Glomerular visceral epithelial cell (primary cell): ENCODE results near the gene FOXRED1.
"Not testable (repeated sequence)": the region's sequence is repeated elsewhere in the genome, so short reads cannot be mapped to it uniquely, and the experiment has no call there.

Experiments used
- DNase-seq: peaks from one replicate; pipeline ENCODE4 v3.0.0-alpha.2; 2016; ENCODE audit errors: extremely low spot score

The FOXRED1 gene

DNA sequence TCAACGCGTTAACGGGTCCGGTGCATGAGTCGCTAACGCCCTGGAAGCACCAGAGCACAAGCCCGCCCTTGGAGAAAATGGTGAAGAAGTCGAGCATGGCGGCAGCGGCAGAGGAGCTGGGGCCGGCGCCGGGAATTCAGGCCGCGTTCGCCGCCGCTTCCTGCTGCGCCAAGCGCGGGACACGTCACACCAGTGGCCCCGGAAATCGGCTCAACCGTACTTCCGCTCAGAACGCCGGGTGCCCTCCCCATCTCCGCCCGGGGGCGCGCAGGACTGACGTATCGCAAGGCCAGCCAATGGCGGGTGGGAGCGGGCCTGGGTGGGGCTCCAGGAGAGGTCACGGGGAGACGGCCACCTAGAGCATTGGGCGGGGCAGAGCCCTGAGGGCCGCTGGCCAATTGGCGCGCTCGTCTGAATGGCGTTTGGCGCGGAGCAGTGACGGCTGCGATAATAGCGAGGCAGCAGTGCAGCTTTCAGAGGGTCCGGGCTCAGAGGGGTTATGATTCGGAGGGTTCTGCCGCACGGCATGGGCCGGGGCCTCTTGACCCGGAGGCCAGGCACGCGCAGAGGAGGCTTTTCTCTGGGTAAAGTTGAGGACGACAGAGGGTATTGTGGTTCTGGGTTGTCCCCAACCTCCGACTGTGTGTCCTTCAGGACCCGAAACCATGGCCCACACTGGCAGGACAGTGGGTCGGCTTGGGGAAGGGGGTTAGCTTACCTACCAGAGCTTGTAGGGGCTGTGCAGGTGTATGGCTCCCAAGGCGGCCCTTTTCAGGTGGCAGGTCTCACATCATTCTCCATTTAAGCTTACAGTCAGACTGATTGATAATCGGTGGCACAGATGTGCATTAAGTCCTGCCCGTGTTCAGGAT is at the start of gene FOXRED1, which contains the start of gene SRPRA:
Gene FOXRED1 (plus strand): TSS at position 447 of the 872 bp plus-strand sequence. CDS start 53 bp downstream, at position 500.
Gene SRPRA (minus strand): TSS at position 188 of the 872 bp plus-strand sequence. CDS start 91 bp downstream, at position 97.
- DNase-seq = peak; percentile 99

DNA sequence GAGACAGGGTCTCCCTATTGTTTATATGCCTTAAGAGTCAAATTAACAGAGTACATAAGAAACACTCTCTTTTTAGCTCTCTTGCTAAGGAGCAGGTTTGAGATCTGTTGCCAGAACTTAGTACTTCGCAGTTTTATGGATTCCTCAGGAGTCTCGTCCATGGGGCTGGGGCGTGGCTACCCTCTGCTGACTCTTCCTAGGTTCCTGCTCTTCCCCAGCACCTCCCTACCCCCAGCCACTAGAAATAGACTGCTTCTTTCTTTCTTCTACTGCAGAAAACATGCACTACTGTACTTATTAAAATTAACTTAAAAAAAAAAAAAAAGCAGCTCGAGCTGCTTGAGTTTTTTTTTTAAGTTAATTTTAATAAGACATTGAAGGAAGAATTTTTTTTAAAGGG is 49.4 kb upstream of the FOXRED1 start:
- no peak for DNase-seq

DNA sequence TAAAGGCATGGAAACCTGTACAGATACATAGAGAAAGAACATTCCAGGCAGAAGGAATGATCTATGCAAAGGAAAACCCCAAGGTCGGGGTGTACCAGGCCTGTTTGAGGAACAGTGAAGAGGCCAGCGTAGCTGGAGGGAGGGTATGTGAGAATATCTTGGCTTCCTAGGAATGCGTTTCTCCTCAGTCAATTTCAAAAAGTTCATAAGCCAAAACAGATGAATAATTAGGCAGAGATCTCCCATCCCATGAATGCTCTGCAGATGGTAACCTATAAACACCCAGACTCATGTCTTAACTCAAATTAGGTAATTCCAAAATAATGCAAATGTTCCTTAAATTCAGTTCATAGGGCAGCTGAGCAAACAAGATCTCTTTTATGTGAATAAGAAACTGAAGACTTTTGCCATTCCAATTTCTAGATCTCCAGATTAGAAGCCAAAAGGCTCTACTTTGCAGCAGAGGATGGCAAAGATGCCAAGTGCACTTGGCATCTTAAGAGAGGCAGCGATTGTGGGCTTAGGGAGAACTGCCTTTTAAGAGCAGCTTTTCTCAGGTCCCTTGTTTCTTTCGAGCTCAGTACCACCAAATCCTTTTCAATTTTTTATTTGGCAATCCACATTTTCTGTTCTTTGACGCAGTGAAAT is 44.2 kb upstream of the FOXRED1 start:
- no peak for DNase-seq

DNA sequence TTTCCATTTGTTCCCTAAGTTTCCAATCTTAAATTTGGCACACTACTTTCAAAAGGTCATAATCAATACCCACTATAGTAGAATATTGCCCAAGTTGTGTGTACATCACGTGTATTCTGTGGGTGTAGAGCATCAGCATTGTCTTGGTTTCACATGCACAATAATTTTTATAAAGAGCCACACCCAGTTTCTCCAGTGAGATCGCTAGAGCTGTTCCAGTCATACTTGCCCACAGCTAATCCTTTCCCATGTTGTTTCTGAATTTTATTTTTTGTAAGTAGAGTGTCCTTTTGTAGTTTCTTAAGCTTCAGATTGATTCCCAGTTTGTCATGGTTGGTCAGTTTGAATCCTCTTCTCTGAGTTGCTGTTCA is 43.7 kb upstream of the FOXRED1 start:
- DNase-seq = no peak

DNA sequence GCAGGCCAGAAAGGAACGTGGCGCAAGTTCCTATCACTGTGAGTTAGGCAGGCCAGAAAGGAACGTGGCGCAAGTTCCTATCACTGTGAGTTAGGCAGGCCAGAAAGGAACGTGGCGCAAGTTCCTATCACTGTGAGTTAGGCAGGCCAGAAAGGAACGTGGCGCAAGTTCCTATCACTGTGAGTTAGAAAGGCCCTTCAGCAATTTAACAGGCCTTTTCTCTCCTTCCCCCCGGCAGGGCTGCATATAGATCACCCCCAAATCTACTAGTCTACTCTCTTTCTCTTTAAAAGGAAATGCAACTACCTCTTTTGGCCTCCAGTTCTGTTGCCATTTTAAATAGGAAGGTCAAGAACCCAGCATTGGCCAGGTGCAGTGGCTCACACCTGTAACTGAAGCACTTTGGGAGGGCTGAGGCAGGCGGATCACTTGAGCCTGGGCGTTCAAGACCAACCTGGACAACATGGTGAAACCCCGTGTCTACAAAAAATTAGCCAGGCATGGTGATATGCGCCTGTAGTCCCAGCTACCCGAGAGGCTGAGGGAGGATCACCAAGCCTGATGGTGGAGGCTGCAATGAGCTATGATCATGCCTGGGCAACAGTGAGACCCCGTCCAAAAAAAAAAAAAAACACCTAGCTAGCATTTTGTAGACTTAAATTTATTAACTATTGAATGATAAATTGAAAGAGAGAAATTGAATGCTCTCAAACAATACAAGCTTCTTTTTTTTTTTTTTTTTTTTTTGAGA is 42.4 kb upstream of the FOXRED1 start:
- DNase-seq = no peak

DNA sequence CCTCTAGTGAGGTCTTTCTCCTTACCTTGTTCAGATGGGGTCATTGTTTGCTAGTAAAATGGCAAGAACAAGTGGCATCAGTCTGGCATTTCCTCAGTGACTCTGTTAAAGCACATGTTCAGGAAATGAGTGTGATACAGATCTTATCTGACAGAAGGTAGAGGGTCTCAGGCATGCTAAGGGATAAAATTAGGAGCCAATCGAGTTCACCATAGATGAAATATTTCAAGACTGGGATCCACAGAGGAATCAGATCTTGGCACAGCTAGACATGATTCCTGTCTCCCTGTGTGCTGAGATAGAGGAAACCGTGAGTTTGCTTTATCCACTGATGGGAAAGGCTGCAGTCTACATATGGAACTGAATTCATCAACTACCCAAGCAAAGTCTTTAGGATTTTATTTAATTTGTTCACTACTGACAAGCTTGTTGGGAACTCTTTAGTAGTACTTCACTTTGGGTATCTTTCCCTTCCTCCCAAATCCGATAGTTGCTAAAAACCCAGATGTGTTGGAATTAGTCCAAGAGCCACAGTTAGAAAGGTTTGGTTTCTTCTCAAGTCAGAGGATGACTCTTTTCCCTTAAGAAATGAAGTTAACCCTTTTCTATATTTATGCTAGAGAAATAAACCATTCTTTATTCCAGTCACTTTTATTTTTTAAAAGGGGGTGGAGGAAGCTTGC is 39.0 kb upstream of the FOXRED1 start:
- no peak for DNase-seq

DNA sequence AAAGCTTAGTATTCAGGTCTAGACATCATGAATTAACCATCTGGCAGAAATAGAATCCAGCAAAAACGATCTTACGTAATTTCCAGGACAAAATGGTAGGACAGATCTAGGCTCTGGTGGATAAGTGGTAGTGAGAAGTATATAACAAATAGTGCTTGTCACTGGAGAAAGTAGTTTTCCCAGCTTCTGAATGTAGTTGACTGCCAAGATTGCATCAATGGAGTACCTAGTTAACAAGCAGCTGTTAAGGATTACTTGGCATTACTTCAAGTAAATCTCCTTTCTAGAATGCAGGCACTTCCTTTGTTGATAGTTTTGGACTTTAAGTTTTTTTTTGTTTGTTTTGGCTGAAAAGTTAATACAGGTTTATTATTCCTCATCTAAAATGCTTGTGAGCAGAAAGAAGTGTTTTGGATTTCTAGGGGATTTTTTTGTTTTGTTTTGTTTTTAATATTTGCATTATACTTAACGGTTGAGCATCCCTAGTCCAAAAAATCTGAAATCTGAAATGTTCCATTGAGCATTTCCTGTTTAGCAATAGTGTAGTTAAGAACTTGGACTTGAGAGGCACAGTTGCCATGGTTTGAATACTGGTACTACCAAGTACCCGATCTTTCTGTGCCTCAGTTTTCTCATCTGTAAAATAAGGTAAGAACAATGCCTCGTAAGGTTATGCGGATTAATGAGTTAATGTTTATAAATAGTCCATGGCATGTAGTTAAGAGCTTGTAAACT is 37.1 kb upstream of the FOXRED1 start:
- DNase-seq = no peak

DNA sequence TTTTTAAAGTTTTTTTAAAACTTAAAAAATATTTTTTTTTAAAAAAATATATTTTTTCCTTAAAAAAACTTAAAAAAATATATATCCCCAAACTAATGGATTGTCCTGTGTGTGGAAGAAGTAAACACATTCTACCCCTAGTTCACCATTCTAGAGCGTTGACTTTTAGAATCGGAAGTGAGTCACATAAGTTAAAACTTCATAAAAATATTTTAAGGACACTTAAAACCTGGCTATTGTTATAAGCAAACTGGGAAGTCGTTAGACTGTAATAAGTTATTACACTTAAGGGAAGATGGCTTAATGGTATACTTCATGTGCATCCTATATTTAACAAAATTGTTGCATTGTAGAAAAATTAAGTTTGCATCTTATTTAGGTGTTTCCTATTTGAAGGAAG is 36.3 kb upstream of the FOXRED1 start:
- DNase-seq = no peak

DNA sequence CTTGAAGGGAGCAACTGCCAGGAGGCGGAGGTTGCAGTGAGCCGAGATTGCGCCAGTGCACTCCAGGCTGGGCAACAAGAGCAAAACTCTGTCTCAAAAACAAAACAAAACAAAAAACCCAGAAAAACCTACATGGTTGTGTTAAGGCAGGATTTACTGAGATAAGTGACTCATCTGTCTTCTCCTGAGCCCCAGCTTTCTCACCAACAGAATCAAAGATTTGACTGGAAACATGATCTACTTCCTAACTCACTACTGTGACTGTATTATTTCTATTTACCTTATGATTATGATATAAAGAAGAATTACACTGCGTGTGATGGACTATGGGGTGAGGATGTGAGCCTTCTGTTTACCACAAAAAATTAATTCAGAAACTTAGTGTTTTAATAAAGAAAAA is 35.6 kb upstream of the FOXRED1 start:
- no peak for DNase-seq

DNA sequence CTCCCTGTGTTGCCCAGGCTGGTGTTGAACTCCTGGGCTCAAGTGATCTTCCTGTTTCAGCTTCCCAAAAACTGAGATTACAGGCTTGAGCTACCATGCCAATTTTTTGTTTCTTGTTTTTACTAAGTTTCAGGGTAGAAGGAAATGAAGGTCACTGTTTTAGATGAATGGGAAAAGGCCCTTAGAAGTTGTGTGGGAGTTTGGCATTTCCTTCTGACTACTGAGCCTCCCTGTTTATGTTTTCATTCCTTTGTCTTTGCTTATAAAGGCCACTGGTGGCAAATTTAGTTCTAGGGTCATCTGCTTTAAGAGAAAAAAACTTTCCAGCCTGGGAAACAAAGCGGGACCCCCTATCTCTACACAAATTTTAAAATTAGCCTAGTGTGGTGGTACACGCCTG is 22.3 kb upstream of the FOXRED1 start:
- DNase-seq = no peak

DNA sequence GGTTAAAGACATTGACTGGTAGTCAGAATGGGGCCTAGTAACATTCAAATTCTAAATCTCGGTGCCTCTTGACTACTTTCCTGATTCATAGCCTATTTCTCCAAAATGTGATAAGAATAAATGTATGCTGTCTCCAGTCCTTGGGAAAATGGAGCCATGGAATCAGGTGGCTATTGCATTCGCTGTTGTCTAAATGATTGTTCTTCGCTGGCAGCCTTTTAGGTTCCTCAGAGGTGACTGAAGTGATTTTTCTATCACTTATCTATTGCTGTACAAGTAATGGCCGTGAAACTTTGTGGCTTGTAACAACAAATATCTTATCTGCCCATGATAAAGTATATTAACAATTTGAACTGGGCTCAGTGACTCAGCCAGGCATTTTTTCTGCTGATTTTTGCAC is 15.7 kb upstream of the FOXRED1 start:
- no peak for DNase-seq

DNA sequence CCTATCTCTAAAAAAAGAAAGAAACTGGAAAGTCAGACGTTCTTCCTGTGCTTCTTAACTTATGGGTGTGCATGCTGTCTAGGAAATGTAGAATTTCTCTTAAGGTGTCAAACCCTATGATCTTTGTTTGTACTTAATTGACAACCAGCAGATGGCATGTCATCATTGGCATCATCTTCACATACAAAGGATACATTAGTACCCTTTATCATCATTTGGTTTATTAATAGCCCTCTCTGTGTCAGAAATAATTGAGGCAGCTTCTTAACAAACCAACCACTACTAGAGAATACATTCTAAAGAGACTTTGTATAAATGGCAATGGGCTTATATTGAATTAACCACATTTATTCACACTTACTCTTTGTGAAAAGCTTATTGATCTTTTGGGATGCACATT is 14.1 kb upstream of the FOXRED1 start:
- DNase-seq = no peak

DNA sequence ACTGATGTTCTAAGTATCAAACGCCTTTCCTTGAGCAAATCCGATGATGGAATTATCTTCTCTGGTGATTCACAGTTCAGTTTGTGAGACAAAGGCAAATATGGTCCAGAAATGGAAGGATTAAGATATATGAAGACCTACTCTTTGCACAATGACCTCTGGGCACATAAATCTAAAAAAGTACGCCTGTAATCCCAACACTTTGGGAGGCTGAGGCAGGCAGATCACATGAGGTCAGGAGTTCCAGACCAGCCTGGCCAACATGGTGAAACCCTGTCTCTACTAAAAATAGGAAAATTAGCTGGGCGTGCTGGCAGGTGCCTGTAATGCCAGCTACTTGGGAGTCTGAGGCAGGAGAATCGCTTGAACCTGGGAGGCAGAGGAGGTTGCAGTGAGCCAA is 13.4 kb upstream of the FOXRED1 start:
- DNase-seq = not testable (repeated sequence)

DNA sequence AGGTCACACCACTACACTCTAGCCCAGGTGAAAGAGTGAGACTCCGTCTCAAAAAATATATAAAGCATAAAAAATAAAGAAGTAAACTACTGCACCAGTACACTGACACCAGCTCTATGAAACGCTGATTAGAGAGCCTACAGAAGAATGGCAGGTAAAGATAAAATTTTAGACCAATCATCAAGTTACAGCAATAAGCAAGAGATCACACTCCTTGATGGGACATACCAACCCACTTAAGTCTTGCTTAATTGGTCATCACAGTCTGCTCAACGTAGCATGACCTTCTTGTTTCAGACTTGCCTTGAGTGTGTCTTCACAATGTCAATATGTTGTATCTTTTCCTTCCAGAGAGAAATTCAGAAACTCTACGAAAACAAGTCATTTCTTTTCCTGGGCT is 12.7 kb upstream of the FOXRED1 start:
- no peak for DNase-seq

DNA sequence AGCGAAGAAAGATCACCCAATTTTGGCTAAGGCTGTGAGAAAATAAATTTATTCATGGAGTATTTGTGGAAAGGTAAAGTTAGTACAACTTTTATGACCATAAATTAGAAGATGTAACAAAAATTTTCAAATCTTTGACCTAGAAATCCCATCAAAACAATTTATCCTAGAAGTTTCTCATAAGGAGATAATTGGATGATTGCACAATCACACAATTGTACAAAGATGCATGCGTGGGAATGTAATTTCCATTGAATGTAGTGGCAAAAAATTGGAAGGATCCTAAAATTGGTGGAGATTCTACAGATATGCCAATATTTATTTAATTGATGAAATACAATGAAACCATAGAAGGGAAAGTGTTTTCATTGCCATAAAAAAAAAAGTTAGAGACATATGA is 11.8 kb upstream of the FOXRED1 start:
- DNase-seq = no peak

DNA sequence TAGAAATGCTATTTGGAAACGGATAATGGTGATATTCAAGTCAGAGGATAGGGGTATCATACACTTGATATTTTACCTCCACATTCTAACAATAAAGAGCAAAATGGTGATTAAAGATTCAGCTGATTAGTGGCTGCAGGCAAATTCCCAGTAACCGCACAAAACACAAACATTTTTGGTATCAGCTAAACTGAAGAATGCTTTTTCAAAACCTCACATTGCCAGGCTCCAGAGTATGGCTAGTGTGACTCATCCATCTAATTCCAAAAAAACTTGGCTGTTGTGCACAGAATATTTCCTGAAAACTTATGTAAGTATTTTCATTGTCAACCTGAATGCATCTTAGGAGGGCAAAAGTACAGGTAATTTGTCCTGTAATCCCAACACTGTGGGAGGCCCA is 11.2 kb upstream of the FOXRED1 start:
- DNase-seq = no peak

DNA sequence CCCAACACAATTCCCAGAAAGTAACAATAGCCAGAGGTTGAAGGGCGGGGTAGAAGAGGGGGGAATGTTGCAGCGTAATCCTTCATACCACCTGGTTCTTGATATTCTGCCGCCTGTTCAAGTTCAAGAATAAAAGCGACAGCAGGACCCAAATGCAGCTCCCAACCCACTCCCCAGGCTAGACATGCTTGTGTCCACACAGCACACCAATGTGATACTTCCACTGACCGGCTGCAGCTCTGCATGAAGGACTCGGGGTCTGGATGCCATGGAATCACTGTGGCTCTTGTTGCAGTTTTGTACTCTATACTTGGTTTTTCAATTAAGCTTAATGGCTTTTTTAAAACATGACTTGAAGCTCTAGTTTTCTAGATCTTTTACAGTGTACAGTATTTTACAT is 6.7 kb upstream of the FOXRED1 start:
- DNase-seq = no peak

DNA sequence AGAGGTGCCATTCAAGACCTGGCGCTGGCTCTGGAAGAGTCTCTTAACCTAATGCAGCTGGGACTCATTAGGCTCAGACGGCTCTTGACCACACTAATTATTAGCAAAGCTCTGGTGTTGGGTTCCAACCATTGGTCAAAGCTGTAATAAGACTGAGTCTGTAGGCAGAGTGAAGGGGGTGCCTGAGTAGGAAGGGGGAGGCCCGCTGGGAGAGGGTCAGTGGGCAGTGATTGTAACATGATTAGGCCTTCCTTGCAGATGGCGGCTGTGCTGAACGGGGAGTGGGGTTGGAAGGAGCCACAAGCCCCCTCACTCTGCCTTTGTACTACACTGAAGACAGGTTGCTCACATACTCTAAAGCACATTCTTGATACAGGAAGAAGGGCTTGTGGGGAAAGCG is 5.5 kb upstream of the FOXRED1 start:
- no peak for DNase-seq

DNA sequence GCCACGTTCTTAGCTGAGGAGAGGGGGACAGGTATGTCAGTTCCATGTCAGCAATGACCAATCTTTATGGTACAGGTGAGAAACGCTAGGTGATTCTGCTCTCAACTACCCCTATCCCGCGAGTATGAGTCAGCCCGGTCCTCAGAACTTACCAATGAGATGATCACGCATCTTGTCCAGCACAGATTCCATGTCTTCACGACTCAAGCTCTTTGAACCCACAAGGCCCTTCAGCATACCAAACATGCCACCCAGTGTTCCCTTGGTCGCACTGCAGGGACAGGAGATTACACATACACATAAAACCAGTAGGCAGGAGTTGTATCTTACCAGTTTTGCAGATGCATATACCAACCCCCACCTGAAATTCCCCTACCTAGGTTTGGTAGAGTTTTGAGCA is 3.1 kb upstream of the FOXRED1 start:
- DNase-seq = peak; percentile 7

DNA sequence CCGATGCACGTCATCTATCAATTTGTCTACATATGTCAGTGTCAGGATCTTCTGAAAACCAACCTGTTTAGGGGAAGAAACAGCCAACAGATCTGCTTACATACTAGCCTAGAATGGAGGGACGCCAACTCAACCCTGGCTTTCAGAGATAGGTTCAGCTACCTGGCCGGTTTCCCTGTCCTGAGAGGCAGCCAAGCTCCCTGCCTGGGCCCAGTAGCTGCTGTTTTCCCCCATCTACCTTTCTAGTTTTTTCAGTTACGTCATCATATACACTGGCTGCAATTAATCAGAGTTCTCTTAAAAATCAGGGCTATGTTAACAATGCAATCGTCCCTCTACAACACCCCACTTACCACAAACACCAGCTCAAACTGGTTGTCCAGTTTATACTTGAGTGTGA is 1.3 kb upstream of the FOXRED1 start:
- no peak for DNase-seq

DNA sequence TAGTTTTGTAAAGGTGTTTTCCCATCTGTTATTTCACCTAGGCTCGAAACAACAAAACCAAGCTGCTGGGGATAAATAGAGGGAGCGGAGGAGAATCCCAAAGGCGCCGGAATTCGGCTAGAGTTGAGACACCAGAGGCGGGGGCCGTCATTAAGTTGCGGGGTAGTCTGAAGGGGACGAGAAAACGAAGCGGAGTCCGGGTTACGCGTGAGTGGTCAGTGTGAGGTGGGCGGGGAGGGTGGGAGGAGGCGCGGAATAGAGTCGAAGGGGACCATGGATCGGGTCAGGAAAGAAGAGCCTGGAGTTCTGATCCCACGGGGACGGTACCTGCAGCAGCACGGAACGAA is 620 bp upstream of the FOXRED1 start:
- DNase-seq = no peak
